GM12892 (cell line): ENCODE measurements around the gene L1TD1.
"Not testable (repeated sequence)": the region's sequence is repeated elsewhere in the genome, so short reads cannot be mapped to it uniquely, and the experiment has no call there.

ENCODE experiments used
- POLR2A ChIP-seq: IDR thresholded peaks from 2 replicates; pipeline ENCODE4 v1.6.1; 2011; ENCODE audit warnings: low read depth, low read length, control low read depth
- POLR2AphosphoS5 ChIP-seq: IDR thresholded peaks from 2 replicates; pipeline ENCODE4 v1.6.1; 2011; ENCODE audit warnings: low read depth, low read length, control low read depth
- TAF1 ChIP-seq: IDR thresholded peaks from 2 replicates; pipeline ENCODE4 v1.6.1; 2011; ENCODE audit warnings: low read depth, mild to moderate bottlenecking, control low read depth, low read length, borderline replicate concordance

DNA sequence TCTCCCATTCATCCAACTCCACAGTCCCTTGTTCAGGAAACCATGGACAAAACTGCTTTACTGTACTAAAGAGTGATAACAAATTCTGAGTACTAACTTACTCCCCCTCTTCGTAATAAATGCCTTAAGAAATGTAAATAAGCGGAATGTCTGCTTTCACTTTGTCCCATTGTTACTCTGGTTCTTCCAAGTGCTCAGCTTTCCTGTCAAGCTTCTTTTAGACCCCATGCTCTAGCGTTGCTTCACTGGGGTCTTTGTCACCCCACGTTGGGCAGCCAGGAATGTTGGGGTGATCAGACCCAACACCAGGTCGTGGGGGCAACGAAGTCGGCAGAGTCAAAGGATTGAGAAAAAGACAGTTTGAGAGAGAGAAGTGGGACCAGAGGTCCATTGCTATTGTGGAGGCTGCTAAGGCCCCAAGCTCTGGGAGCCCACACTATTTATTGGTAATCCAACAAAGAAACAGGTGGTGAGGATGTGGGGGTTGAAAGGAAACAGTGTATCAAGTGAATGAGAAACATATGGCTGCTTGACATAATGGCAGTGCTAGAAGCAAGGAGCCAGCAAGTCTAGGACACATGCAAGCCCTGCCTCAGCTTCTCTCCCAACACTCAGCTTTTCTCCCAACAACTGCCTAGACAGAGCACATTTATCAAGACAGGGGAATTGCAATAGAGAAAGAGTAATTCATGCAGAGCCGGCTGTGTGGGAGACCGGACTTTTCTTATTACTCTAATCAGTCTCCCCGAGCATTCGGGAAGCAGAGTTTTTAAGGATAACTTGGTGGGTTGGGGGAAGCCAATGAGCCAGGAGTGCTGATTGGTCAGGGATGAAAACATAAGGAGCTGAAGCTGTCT lies 11.3 kb upstream of the L1TD1 start:
- TF ChIP-seq POLR2A, TAF1, POLR2AphosphoS5: not testable (repeated sequence)
